ENCODE data around the gene COL13A1.

COL13A1 gene

GRCh38 chr10:69780077-69780476 is 21.6 kb upstream of the COL13A1 start:
- TF ChIP-seq, protein P1, sequence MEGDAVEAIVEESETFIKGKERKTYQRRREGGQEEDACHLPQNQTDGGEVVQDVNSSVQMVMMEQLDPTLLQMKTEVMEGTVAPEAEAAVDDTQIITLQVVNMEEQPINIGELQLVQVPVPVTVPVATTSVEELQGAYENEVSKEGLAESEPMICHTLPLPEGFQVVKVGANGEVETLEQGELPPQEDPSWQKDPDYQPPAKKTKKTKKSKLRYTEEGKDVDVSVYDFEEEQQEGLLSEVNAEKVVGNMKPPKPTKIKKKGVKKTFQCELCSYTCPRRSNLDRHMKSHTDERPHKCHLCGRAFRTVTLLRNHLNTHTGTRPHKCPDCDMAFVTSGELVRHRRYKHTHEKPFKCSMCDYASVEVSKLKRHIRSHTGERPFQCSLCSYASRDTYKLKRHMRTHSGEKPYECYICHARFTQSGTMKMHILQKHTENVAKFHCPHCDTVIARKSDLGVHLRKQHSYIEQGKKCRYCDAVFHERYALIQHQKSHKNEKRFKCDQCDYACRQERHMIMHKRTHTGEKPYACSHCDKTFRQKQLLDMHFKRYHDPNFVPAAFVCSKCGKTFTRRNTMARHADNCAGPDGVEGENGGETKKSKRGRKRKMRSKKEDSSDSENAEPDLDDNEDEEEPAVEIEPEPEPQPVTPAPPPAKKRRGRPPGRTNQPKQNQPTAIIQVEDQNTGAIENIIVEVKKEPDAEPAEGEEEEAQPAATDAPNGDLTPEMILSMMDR (IDR thresholded peaks at IDR 0.05; ENCODE audit: insufficient read depth, low read length, poor library complexity, severe bottlenecking) = no peak
- DNase-seq (ENCODE audit: extremely low read depth, insufficient read length) = no peak
- H3K27me3 ChIP-seq (replicated peaks; ENCODE audit: control insufficient read depth, insufficient read depth, low read length) = no peaks in the 10 kb centered on the region; the same call in none of the 2 replicates
- H3K4me3 ChIP-seq (replicated peaks; ENCODE audit: low read depth, low read length) = no peak overlapping the region
- no peaks in the 10 kb centered on the region for H3K36me3 ChIP-seq (ENCODE audit: control insufficient read depth, insufficient read depth, low read length)

GRCh38 chr10:69781576-69781975 is 20.1 kb upstream of the COL13A1 start:
- TF ChIP-seq, protein P1 (IDR thresholded peaks at IDR 0.05; ENCODE audit: insufficient read depth, low read length, poor library complexity, severe bottlenecking) = no peak
- no peaks in the 10 kb centered on the region for H3K36me3 ChIP-seq (ENCODE audit: control insufficient read depth, insufficient read depth, low read length)
- no peak for DNase-seq (ENCODE audit: extremely low read depth, insufficient read length)
- H3K27me3 ChIP-seq (replicated peaks; ENCODE audit: control insufficient read depth, insufficient read depth, low read length) = no peaks in the 10 kb centered on the region; the same call in none of the 2 replicates
- H3K4me3 ChIP-seq (replicated peaks; ENCODE audit: low read depth, low read length) = no peak overlapping the region

GRCh38 chr10:69783515-69783914 is 18.2 kb upstream of the COL13A1 start:
- TF ChIP-seq, protein P1 (IDR thresholded peaks at IDR 0.05; ENCODE audit: insufficient read depth, low read length, poor library complexity, severe bottlenecking) = no peak
- H3K27me3 ChIP-seq (replicated peaks; ENCODE audit: control insufficient read depth, insufficient read depth, low read length) = no peaks in the 10 kb centered on the region; the same call in none of the 2 replicates

DNA sequence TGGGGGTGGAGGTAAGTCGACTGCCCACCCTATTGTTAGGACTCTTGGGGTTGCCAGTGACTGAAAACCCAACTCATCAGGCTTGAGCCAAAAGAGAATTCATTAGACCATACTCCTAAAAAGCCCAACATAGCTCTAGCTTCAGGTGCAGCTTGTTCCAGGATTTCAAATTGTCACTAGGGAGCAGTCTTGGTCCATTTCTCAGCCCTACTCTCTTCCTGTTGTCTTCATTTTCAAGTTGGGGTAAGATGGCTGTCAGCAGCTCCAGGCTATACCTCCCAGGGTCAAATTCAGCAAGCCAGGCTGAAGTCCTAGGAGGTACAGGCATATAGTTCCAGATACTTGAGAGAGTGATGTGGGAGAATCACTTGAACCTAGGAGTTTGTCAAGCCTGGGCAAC is 14.9 kb upstream of the COL13A1 start:
- TF ChIP-seq, protein P1 (IDR thresholded peaks at IDR 0.05; ENCODE audit: insufficient read depth, low read length, poor library complexity, severe bottlenecking) = peak; percentile 21
- no peak overlapping the region for H3K4me3 ChIP-seq (replicated peaks; ENCODE audit: low read depth, low read length)
- DNase-seq (ENCODE audit: extremely low read depth, insufficient read length) = no peak
- H3K27me3 ChIP-seq (replicated peaks; ENCODE audit: control insufficient read depth, insufficient read depth, low read length) = no peaks in the 10 kb centered on the region; the same call in none of the 2 replicates
- no peaks in the 10 kb centered on the region for H3K36me3 ChIP-seq (ENCODE audit: control insufficient read depth, insufficient read depth, low read length)

More at GRCh38 chr10:69783515-69783914, 18.2 kb upstream of the COL13A1 start:
- H3K4me3 ChIP-seq (replicated peaks; ENCODE audit: low read depth, low read length) = no peak overlapping the region
- DNase-seq (ENCODE audit: extremely low read depth, insufficient read length) = no peak
- no peaks in the 10 kb centered on the region for H3K36me3 ChIP-seq (ENCODE audit: control insufficient read depth, insufficient read depth, low read length)

- TF ChIP-seq, protein P1 (IDR thresholded peaks at IDR 0.05; ENCODE audit: insufficient read depth, low read length, poor library complexity, severe bottlenecking) = no peak
- H3K36me3 ChIP-seq (ENCODE audit: control insufficient read depth, insufficient read depth, low read length) = no peaks in the 10 kb centered on the region
- H3K4me3 ChIP-seq (replicated peaks; ENCODE audit: low read depth, low read length) = no peak overlapping the region
- no peaks in the 10 kb centered on the region; the same call in none of the 2 replicates for H3K27me3 ChIP-seq (replicated peaks; ENCODE audit: control insufficient read depth, insufficient read depth, low read length)
- DNase-seq (ENCODE audit: extremely low read depth, insufficient read length) = no peak
Measured at GRCh38 chr10:69787681-69788080, 14.0 kb upstream of the COL13A1 start.

GRCh38 chr10:69789164-69789576 is 12.5 kb upstream of the COL13A1 start:
- TF ChIP-seq, protein P1 (IDR thresholded peaks at IDR 0.05; ENCODE audit: insufficient read depth, low read length, poor library complexity, severe bottlenecking) = peak; percentile 75
- Histone ChIP-seq H3K27me3 (replicated peaks; ENCODE audit: control insufficient read depth, insufficient read depth, low read length) (no peaks in the 10 kb centered on the region; the same call in none of the 2 replicates), H3K4me3 (replicated peaks; ENCODE audit: low read depth, low read length) (no peak overlapping the region), H3K36me3 (ENCODE audit: control insufficient read depth, insufficient read depth, low read length) (no peaks in the 10 kb centered on the region)
- DNase-seq (ENCODE audit: extremely low read depth, insufficient read length) = no peak
